Hindlimb muscle (tissue), 1 donor: Measurements from ENCODE around the gene OPRD1. TPM values are rescaled to one million over a fixed set of nuclear protein-coding genes. Genes with fewer than 3 reads are reported as not detected.
A peak's percentile ranks its signal among the peaks of the same experiment; 100 is the strongest.

ENCODE experiments used
- DNase-seq: peaks from one replicate; pipeline ENCODE4 v3.0.0-alpha.2; 2013
- polyA plus RNA-seq: library from polyadenylated mRNA; unstranded; fragments of 120-200 nt; gene quantifications from one replicate; pipeline ENCODE4 v1.2.1, GENCODE V29; 2013; ENCODE audit not compliant: insufficient read length

The OPRD1 gene
- polyA plus RNA-seq, 1 donor = 0.74 TPM

GRCh38 chr1:28885977-28886730 lies 74.2 kb downstream of the OPRD1 start:
- DNase-seq = no peak

GRCh38 chr1:28886731-28887418 lies 74.9 kb downstream of the OPRD1 start:
- DNase-seq = peak; percentile 63

GRCh38 chr1:28887419-28887834 lies 75.5 kb downstream of the OPRD1 start:
- DNase-seq = peak; percentile 29

GRCh38 chr1:28887835-28888682 lies 76.1 kb downstream of the OPRD1 start:
- DNase-seq = no peak

- no peak for DNase-seq
Measured at GRCh38 chr1:28888915-28889314, 76.9 kb downstream of the OPRD1 start.

DNA sequence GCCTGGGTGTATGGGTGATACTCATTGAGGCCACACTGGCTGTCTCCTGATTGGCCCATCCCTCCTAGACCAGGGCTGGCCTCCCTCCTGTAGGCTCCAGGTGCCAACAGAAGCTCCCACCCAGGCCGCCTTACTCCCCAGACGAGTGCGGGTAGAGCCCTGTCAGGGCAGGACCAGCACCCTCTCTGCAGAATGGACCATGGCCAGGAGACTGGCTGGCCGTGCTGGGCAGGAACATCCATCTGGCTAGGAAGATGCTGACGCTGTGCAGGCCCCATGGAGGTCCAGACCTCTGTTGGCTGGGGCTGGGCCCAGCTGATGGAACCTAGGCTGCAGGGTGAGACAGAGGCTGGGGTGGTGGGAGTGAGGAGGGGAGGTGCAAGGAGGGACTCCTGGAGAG lies 77.4 kb downstream of the OPRD1 start:
- DNase-seq = no peak

- no peak for DNase-seq
Measured at GRCh38 chr1:28890435-28890834, 78.5 kb downstream of the OPRD1 start.

DNA sequence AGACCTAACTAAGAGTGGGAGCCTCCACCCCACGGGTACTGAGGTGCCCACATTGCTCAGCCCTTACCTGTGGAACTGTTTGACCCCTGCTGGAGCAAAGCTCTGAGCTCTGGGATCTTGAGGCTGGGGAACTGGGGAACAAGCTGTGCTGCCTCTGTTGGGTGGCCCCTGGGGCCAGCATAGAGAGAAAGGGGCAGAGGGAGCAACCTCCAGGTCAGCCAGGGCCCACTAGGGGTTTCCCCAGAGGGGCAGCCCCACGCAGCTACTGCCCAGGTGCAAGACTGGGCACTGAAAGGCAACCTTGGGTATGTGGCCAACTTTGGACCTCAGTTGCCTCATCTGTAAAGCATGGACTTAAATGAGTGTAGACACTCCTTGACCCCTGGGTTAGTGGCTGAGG lies 78.9 kb downstream of the OPRD1 start:
- DNase-seq = no peak

DNA sequence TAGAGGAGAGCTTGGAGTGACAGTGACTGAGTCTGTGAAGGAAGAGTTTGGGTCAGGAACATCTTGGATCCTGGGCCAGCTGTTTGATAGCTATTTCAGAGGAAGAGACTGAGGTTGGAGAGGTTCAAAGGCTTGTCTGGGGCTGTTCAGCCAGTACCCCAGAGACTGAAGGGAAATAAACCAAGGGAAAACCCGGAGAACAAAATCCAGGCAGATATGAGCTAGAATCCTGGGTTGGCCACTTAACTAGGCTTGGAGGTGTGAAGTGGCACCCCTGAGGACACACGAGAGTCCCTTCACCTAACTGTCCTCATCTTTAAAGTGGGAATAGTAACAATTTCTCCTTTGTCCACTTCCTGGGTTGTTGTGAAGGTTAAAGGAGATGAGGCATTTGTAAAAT lies 79.3 kb downstream of the OPRD1 start:
- no peak for DNase-seq

- DNase-seq = no peak
Measured at GRCh38 chr1:28893403-28894102, 81.6 kb downstream of the OPRD1 start.

DNA sequence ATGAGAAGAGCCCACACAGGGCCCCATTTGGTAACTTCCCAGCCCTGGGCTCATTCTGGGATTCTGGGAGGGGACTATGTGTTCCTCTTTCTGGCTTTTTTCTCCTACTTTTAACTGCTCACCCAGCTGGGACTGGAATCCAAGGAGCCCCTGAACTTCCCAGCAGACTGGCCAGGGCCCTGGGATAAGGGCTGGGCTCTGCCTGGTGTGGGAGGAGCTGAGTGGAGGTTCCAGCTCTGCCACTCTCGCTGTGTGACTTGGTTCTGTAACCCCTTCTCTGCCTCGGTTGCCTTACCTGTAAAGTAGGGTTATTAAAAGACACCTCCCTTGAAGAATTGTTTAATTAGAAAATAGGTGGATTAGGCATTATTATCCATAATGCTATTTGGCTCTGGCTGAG lies 82.8 kb downstream of the OPRD1 start:
- no peak for DNase-seq

- no peak for DNase-seq
Measured at GRCh38 chr1:28895896-28896608, 84.1 kb downstream of the OPRD1 start.

- DNase-seq = no peak
Measured at GRCh38 chr1:28896609-28896986, 84.6 kb downstream of the OPRD1 start.

DNA sequence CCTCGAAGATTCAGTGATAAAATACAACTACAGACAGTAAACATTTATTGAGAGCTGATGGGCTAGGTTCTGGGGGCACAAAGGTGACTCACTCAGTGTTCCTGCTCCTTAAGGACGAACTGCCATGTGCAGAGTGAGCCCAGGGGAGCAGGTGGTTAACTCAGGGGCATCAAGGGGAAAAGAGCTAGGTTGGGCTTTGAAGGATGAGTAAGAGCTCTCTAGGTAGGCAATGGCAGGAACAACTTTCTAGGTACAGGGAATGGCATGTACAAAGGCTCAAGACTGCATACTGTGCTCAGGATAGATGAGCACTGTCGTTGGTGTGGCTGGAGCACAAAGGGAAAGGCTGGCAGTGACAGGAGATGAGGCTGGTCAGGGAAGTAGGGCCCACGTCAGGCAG lies 85.8 kb downstream of the OPRD1 start:
- no peak for DNase-seq

DNA sequence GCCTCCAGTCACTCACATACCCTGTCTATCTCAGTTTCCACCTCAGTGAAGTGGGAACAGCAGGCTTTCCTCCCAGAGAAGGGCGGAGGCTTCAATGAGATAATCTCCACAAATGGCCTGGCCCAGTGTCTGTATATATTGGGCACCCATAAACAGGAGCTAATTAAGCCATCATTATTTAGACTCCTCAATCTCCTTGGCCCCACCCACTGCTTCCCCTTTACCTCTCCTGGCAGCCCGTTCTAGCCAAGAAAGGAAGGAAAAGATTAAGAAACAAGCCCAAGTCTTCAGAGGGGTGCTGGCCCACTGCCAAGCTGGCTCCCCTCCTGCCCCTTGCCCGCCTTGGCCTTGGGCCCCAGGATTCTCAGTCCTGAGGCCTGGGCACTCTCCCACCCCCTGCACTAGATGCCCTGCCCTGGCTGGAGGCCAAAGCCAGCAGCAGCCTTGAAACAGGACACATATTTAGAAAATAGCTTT lies 86.5 kb downstream of the OPRD1 start:
- DNase-seq = no peak

DNA sequence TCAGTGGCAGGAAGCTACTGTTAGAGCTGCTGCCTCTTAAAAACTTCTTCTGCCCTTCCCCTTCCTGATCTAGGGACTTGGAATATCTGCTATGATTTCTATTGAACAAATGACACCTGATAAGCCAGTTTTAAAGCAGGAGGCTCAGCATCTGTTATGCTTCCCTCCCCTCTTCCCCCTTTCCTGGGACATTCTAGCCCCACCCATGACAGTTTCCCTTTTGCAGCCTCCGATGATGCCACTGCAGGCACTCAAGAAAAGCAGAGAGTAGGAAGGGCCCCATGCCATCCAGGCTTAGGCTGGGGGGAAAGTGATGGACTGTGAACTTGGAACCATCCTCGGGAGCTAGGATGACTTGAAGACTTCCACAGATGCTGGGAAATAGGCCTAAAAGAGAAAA lies 87.3 kb downstream of the OPRD1 start:
- DNase-seq = no peak

GRCh38 chr1:28900562-28900961 lies 88.6 kb downstream of the OPRD1 start:
- no peak for DNase-seq

DNA sequence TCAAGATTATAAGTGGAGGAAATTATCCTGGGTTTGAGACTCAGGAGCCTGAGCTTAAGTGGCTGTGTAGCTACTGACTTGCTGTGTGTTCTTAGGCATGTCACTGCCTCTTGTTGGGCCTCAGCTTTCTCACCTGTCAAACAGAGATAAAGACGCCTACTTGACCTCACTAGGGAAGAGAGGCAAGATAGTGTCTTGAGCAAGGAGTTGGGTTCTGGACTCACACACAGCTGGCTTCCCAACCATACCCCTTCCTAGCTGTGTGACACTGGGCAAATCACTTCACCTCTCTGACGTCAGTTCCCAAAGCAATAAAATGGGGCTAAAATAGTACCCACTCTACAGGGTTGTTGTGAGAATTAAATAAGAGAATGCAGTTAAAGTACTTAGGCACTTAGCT lies 90.8 kb downstream of the OPRD1 start:
- DNase-seq = no peak

DNA sequence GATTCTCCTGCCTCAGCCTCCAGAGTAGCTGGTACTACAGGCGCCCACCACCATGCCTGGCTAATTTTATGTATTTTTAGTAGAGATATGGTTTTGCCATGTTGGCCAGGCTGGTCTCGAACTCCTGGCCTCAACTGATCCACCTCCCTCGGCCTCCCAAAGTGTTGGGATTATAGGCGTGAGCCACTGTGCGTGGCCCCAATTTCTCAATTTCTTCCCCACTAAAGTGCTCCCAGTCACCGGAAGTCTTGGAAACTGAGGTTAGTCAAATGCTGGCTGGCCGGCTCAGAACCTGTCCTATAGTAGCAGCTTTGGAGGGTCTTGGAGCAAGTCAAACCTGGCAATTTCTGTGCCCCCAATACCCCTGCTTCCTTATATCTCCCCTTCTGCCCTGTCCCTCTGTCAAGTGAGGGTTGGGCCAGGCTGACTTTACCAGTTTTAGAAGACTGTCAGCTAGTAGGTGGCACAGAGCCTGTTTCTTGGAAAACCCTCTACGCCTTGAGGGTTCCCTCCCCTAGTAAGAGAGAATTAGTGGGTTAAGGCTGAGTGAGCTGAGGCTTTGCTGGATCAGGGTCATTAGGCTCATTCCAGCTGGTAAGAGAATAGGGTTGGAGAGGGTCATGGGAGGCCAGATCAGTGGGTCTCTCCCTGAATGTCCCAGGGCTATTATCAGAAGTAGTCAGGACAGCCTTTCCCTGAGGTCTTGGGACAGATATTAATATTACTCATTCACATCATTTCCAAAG lies 94.1 kb downstream of the OPRD1 start:
- no peak for DNase-seq

DNA sequence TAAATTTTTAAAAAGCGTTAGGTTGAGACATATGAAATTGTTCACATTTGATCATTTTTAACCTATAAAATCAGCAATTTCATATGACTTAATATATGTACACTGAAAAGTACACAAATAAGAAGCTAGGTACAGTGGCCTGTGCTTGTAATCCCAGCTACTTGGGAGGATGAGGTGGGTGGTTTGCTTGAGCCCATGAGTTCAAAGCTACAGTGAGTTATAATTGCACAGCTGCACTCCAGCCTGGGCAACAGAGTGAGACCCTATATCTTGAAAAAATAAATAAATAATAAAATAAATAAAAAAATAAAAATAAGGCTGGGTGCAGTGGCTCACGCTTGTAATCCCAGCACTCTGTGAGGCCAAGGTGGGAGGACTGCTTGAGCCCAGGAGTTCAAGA lies 97.2 kb downstream of the OPRD1 start:
- no peak for DNase-seq
